Endodermal cell (in vitro differentiated cells): Measurements from ENCODE around the gene ALX4. TPM values are rescaled to one million over a fixed set of nuclear protein-coding genes. Genes with fewer than 3 reads are reported as not detected.

Experiments used
- DNase-seq: peaks from one replicate; pipeline ENCODE4 v3.0.0-alpha.2; 2017
- H3K27ac ChIP-seq: 2 replicates; pipeline ENCODE4 v1.5.1; 2013; ENCODE audit warnings: mild to moderate bottlenecking, low read depth, low read length, moderate library complexity
- H3K27me3 ChIP-seq: 2 replicates; pipeline ENCODE4 v1.6.1; 2013; ENCODE audit warnings: mild to moderate bottlenecking, low read length, moderate library complexity; ENCODE audit not compliant: insufficient read depth, control insufficient read depth, poor library complexity, severe bottlenecking
- H3K36me3 ChIP-seq: 2 replicates; pipeline ENCODE4 v1.7.0; 2013; ENCODE audit warnings: mild to moderate bottlenecking, low read length, moderate library complexity; ENCODE audit not compliant: control insufficient read depth, insufficient read depth
- H3K4me1 ChIP-seq: one replicate; pipeline ENCODE4 v1.7.0; 2013; ENCODE audit warnings: low read length; ENCODE audit not compliant: control insufficient read depth, insufficient read depth
- H3K4me3 ChIP-seq: 2 replicates; pipeline ENCODE4 v1.5.1; 2013; ENCODE audit warnings: mild to moderate bottlenecking, low read length, moderate library complexity
- H3K9ac ChIP-seq: 2 replicates; pipeline ENCODE4 v1.6.1; 2013; ENCODE audit warnings: mild to moderate bottlenecking, low read length, moderate library complexity; ENCODE audit not compliant: poor library complexity, severe bottlenecking; ENCODE audit errors: extremely low read depth
- H3K9me3 ChIP-seq: 2 replicates; pipeline ENCODE4 v1.6.1; 2013; ENCODE audit warnings: mild to moderate bottlenecking, low read length, moderate library complexity; ENCODE audit not compliant: control insufficient read depth
- H3K27ac Mint-ChIP-seq: 2 replicates; pipeline ENCODE4 v1.8.0; 2020; ENCODE audit warnings: mixed read lengths
- H3K27me3 Mint-ChIP-seq: 2 replicates; pipeline ENCODE4 v1.8.0; 2021; ENCODE audit warnings: mild to moderate bottlenecking, mixed read lengths; ENCODE audit not compliant: insufficient read depth
- H3K36me3 Mint-ChIP-seq: 2 replicates; pipeline ENCODE4 v1.8.0; 2020; ENCODE audit warnings: low read depth, mixed read lengths
- H3K4me1 Mint-ChIP-seq: 2 replicates; pipeline ENCODE4 v1.8.0; 2020; ENCODE audit warnings: mixed read lengths
- H3K4me3 Mint-ChIP-seq: 2 replicates; pipeline ENCODE4 v1.8.0; 2020; ENCODE audit warnings: mild to moderate bottlenecking, moderate library complexity, mixed read lengths
- H3K9me3 Mint-ChIP-seq: 2 replicates; pipeline ENCODE4 v1.8.0; 2020; ENCODE audit warnings: mild to moderate bottlenecking, mixed read lengths
- CTCF ChIP-seq: fragments of 200-600 bp; sonication (generic); conservative IDR thresholded peaks from 2 replicates; pipeline ENCODE4 v1.5.0; 2021; ENCODE audit warnings: antibody characterized with exemption, mild to moderate bottlenecking
- WGBS, 2 experiments: methylation state at CpG; one replicate each; pipeline versions ENCODE4 v1.1.5 to v1.1.7; 2013; ENCODE audit warnings: missing lambda C conversion rate in 2 of 2, mixed read lengths in 1 of 2; ENCODE audit not compliant: insufficient coverage in 1 of 2, insufficient read length in 1 of 2; 5-methylcytosine and 5-hydroxymethylcytosine counted together
- total RNA-seq, 2 donors: library from RNA; stranded (reverse); fragmentation: NEBNext Ultra II Directional in 1 of 2; extraction: Animal tissue kit (Norgen Biotek cat#: 25700) in 1 of 2; gene quantifications; 2 replicates in 1 of 2; 3 replicates in 1 of 2; pipeline ENCODE4 v1.2.1, GENCODE V29; 2021

The ALX4 gene
- total RNA-seq, 2 donors from 2014 or later, result not detected

- Histone ChIP-seq H3K27ac (no peak overlapping the region), H3K36me3 (no peaks in the 10 kb centered on the region), H3K9ac (no peak overlapping the region), H3K4me1 (no peaks in the 10 kb centered on the region), H3K9me3 (no peaks in the 10 kb centered on the region), H3K4me3 (no peak overlapping the region), H3K27me3 (peaks cover 100% of the 10 kb centered on the region)
- 74 to 77% methylated on average over 4 to 5 of the region's 5 CpGs for WGBS, 2 experiments
- no peaks in the 10 kb centered on the region for H3K36me3 Mint-ChIP-seq
- H3K9me3 Mint-ChIP-seq, result no peaks in the 10 kb centered on the region
- H3K4me3 Mint-ChIP-seq, result no peak overlapping the region
- no peak overlapping the region for H3K27ac Mint-ChIP-seq
- no peak for TF ChIP-seq CTCF
- H3K27me3 Mint-ChIP-seq, result peaks cover 77% of the 10 kb centered on the region
- no peak for DNase-seq
- H3K4me1 Mint-ChIP-seq, result no peaks in the 10 kb centered on the region
Observed at GRCh38 chr11:44325698-44326097, 15.8 kb upstream of the ALX4 start.

GRCh38 chr11:44324749-44325525, 15.0 kb upstream of the ALX4 start:
- Histone ChIP-seq H3K9ac (no peak overlapping the region), H3K27me3 (peaks cover 100% of the 10 kb centered on the region), H3K36me3 (no peaks in the 10 kb centered on the region), H3K4me3 (no peak overlapping the region), H3K27ac (no peak overlapping the region), H3K4me1 (no peaks in the 10 kb centered on the region), H3K9me3 (no peaks in the 10 kb centered on the region)
- Mint-ChIP-seq H3K4me1 (no peaks in the 10 kb centered on the region), H3K4me3 (no peak overlapping the region), H3K36me3 (no peaks in the 10 kb centered on the region), H3K9me3 (no peaks in the 10 kb centered on the region), H3K27me3 (peaks cover 78% of the 10 kb centered on the region), H3K27ac (no peak overlapping the region)
- TF ChIP-seq CTCF, result no peak
- 84 to 86% methylated on average over 8 to 13 of the region's 13 CpGs for WGBS, 2 experiments
- no peak for DNase-seq

- no peak overlapping the region for H3K4me3 ChIP-seq
- Mint-ChIP-seq H3K36me3 (no peaks in the 10 kb centered on the region), H3K9me3 (no peaks in the 10 kb centered on the region), H3K27me3 (peaks cover 81% of the 10 kb centered on the region), H3K27ac (no peak overlapping the region), H3K4me1 (peaks cover 4% of the 10 kb centered on the region), H3K4me3 (no peak overlapping the region)
- no peaks in the 10 kb centered on the region for H3K4me1 ChIP-seq
- 50 to 63% methylated on average over 1 of the region's 1 CpG for WGBS, 2 experiments
- DNase-seq, result no peak
- H3K36me3 ChIP-seq, result no peaks in the 10 kb centered on the region
- peaks cover 100% of the 10 kb centered on the region for H3K27me3 ChIP-seq
- no peak overlapping the region for H3K9ac ChIP-seq
- TF ChIP-seq CTCF, result no peak
- no peaks in the 10 kb centered on the region for H3K9me3 ChIP-seq
- H3K27ac ChIP-seq, result no peak overlapping the region
Observed at GRCh38 chr11:44324222-44324621, 14.3 kb upstream of the ALX4 start.
